Right ventricle myocardium inferior (tissue), 1 donor: ENCODE data around the gene ZNF629. TPM values are rescaled to one million over a fixed set of nuclear protein-coding genes. Genes with fewer than 3 reads are reported as not detected.
"Not testable (repeated sequence)": the region's sequence is repeated elsewhere in the genome, so short reads cannot be mapped to it uniquely, and the experiment has no call there.

ENCODE experiments used
- ATAC-seq: fragments of 200-7000 bp; cut with Tn5 transposase; one replicate; pipeline ENCODE4 v1.9.1; 2020; ENCODE audit warnings: mild to moderate bottlenecking, moderate library complexity
- DNase-seq: peaks from one replicate; pipeline ENCODE4 v3.0.0; 2021; ENCODE audit errors: missing footprints
- intact Hi-C: fragments of 100-400 bp; cut with DNase I; formaldehyde crosslinking; loops from one replicate; pipeline ENCODE4 v1.11.0; 2022
- long read RNA-seq: library from polyadenylated mRNA; unstranded; transcript quantifications from one replicate; pipeline ENCODE4 v2.0.0, GENCODE V29; 2021
- total RNA-seq: library from RNA; stranded (reverse); fragmentation: NEBNext Ultra II Directional; extraction: Animal tissue kit (Norgen Biotek cat#: 25700); gene quantifications from one replicate; pipeline ENCODE4 v1.2.1, GENCODE V29; 2021
- donor health status: DM: no; HTN: yes; CAD: no; lungs with severe emphysema.

Gene ZNF629
- 17.4 TPM for total RNA-seq
- long read RNA-seq, partial matches to known transcripts = 1 of 12 reads
- long read RNA-seq, other reads (novel, unspliced or antisense) = 11 of 12 reads

- DNase-seq = no peak
- peak; percentile 84 for ATAC-seq
- intact Hi-C loops = loop anchor here (2.0 kb wide), 1 partner anchor 18 kb away; no protein-coding TSS in a partner anchor
Measured at GRCh38 chr16:30786936-30787612, at the start of gene ZNF629. Gene ZNF629 (minus strand): TSS chr16:30787205. CDS start chr16:30784482, 2,723 bp downstream.

- DNase-seq (no peak), ATAC-seq (no peak)
- intact Hi-C loops = no loop called here
Measured at GRCh38 chr16:30834130-30834740, 47.2 kb upstream of the ZNF629 start.

GRCh38 chr16:30830072-30830417 is 43.0 kb upstream of the ZNF629 start:
- ATAC-seq = no peak
- DNase-seq = no peak
- intact Hi-C loops = no loop called here

DNA sequence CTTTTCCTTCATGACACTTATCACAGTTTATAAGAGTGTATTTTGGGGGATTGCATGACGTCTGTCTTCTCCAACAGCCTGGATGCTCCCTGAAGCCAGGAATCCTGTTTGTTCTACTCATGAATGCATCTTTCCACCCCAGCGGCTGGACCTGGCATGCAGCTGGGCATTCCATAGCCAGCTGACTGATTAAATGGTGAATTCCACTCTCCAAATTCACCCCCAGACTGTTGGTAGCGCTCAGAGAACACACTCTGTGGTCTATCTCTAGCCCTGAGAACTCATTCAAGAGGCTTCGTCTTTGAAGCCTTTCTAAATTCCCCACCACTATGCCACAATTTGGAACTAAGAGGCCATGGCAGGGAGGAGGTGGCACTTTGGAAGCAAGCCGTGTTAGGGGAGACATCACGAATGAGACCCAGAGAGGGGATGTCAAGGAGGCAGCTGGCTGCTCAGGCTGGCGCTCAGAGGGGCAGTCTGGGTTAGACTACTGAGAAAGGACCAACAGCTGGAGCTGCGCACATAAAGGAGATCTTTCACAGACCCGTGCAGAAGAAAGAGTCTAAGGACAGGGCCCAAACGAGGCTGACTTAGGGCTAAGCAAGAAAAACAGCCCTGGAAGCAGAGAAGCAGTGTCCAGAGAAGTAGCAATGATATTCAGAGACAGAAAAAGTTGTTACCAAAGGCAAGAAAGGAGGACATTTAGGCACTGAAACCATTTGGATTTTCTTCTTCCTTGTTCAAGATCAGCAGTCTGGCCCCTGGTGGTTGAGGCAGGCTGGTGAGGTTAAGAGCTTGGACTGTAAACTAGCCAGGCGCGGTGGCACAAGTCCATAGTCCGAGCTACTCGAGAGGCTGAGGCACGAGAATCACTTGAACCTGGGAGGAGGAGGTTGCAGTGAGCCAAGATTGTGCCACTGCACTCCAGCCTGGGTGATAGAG is 42.4 kb upstream of the ZNF629 start:
- DNase-seq = no peak
- peak; percentile 23 for ATAC-seq
- intact Hi-C loops = no loop called here

DNA sequence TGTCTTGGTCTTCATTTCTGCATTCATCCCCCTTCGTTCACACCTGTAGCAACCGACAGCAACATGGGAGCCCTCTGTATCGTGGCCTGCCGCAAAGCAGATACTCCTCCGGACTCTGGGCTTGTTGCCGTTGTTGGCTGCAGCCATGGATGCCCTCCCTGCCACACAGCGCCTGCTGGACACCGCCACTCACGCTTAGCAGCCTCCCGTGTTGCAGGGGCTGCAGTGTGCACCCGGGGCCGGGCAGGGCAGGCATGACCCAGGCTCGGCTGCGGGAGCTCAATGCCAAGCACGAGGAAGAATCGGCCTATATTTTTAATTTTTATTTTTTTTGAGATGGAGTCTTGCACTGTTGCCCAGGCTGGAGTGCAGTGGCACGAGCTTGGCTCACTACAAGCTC is 34.9 kb upstream of the ZNF629 start:
- intact Hi-C loops = no loop called here
- ATAC-seq (no peak), DNase-seq (no peak)

GRCh38 chr16:30821441-30821840 is 34.4 kb upstream of the ZNF629 start:
- ATAC-seq, DNase-seq, intact Hi-C loops: not testable (repeated sequence)

DNA sequence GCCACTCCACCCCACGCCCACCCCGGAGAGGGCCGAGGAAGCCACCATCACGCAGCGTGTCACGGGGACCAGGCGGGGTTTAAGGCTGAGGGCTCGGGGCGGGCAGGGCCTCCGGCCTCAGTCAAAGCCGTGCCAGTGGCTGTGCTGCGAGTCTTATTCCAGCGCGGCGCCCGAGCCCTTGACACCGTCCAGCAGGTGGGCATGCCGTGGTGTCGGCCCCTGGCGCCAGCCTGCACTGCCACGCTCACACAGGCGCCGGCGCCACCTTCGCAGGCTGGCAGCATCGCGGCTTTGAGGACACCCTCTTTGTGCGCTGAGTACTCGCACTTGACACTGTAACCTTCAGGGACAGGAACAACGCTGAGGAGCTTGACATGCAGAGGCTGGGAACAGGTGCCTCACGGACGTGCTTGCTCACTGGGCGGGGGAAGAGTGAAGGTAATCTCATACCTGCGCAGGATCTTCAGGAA is 34.0 kb upstream of the ZNF629 start:
- intact Hi-C loops = no loop called here
- no peak for DNase-seq
- ATAC-seq = no peak

- intact Hi-C loops = no loop called here
- DNase-seq (no peak), ATAC-seq (no peak)
Measured at GRCh38 chr16:30816769-30817168, 29.8 kb upstream of the ZNF629 start.

- no peak for ATAC-seq
- intact Hi-C loops = loop anchor here (2.0 to 5.0 kb wide), 3 partner anchors 37 to 58 kb away; partner anchors contain the start of genes CFAP119 and RNF40
- no peak for DNase-seq
Measured at GRCh38 chr16:30813821-30814189, 26.8 kb upstream of the ZNF629 start.

DNA sequence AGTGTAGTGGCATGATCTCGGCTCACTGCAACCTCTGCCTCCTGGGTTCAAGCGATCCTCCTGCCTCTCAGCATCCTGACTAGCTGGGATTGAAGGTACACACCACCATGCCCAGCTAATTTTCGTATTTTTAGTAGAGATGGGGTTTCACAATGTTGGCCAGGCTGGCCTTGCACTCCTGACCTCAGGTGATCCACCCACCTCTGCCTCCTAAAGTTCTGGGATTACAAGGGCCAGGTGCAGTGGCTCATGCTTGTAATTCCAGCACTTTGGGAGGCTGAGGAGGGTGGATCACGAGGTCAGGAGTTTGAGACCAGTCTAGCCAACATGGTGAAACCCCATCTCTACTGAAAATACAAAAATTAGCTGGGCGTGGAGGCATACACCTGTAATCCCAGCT is 22.7 kb upstream of the ZNF629 start:
- not testable (repeated sequence) for ATAC-seq, DNase-seq
- intact Hi-C loops = loop anchor here (5.0 kb wide), 2 partner anchors 32 to 63 kb away; no protein-coding TSS in a partner anchor

DNA sequence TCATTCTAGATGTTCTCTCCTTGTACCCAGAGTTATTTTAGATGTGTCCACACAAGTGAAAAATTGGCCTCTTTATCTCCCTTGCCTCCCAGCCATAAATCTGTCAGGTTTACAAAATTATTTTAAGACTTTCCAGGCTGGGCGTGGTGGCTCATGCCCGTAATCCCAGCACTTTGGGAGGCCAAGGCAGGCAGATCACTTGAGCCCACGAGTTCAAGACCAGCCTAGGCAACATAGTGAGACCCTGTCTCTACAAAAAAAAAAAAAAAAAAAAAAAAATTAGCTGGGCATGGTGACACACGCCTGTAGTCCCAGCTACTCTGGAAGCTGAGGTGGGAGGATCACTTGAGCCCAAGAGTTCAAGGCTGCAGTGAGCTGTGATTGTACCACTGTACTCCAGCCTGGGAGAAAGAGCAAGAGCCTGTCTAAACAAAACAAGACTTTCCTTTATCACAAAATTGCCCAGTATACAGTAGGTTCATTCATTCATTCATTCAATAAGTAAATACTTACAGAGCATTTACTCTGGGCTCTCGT is 22.0 kb upstream of the ZNF629 start:
- intact Hi-C loops, ATAC-seq, DNase-seq: not testable (repeated sequence)

GRCh38 chr16:30808146-30808545 is 21.1 kb upstream of the ZNF629 start:
- no peak for DNase-seq
- ATAC-seq = no peak
- intact Hi-C loops = no loop called here

DNA sequence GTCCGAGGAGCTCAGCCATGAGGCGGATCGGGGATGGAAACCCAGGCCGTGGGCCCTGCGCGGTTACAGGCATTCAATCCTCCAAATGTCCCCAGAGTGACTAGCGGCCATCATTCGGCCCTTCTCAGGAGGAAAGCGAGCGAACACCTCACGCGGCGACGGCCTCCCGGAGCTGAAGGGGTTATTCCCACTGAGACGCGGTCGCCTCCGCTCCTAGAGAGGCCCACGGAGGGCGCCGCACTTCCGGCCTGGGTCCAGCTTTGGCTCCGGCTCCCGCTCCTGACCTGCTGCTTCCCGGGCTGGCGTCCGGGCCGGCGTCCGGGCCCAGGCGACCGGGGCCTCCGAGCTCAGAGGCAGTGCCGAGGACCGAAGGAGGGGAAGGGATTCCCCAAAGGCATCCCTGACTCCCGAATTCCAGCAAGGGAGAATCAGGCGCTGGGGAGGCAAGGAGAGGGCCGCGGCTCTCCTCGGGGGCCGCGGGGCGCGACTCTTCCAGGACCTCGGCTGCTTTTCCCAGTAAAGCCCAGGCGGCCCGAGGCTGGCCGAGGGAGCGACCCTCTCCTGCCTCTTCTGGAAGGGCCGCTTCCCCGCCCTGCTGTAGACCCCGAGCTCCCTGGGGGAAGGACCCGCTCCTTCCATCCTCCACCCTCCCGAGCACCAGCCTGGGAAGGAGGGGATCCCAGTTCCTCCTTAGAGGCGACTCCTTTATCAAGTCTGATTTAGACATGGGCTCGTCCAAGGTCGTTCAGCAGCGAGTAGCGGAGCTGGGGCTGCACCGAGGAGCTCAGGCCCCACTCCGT is 18.6 kb upstream of the ZNF629 start:
- peak; percentile 94 for DNase-seq
- peak; percentile 98 for ATAC-seq
- intact Hi-C loops = loop anchor here (2.0 kb wide), 1 partner anchor 19 kb away; the partner anchor contains the start of gene ZNF629

DNA sequence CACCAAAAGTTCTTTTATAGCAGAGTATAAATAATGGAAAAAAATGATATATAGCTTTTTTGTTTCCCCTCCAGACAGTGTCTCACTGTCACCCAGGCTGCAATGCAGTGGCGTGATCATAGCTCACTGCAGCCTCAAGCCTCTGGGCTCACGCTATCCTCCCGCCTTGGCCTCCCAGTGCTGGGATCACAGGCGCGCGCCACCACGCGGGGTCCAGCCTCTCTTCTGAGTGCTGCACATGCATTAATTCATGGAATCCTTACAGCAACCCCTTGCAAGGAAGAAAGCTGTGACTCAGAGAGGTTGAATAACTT is 18.0 kb upstream of the ZNF629 start:
- DNase-seq (no peak), ATAC-seq (no peak)
- intact Hi-C loops = loop anchor here (2.0 kb wide), 1 partner anchor 18 kb away; the partner anchor contains the start of gene ZNF629

GRCh38 chr16:30802936-30803335 is 15.9 kb upstream of the ZNF629 start:
- DNase-seq (no peak), ATAC-seq (no peak)
- intact Hi-C loops = no loop called here

DNA sequence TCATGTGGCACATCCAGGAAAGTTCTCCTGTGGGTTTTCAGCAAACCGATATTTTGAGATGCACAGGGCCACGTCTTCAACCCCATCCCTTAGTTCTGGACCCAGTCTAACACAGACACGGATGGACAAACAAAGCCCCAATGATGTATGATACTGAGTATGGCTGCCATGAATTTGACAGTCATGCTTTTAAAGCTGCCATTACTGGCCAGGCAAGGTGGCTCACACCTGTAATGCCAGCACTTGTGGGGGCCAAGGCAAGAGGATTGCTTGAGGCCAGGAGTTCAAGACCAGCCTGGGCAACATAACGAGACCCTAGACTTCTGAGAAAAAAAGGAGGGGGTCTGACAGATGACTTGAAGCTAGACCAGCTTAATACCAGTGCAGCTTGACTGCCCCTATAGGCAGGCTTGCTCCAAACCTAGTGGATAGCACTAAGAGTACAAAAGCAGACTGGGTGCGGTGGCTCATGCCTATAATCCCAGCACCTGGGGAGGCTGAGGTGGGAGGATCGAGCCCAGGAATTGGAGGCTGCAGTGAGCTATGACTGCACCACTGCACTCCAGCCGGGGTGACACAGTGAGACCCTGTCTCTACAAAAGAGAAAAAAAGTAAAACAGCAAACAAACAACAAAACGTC is 10.8 kb upstream of the ZNF629 start:
- ATAC-seq (no peak), DNase-seq (no peak)
- intact Hi-C loops = no loop called here

DNA sequence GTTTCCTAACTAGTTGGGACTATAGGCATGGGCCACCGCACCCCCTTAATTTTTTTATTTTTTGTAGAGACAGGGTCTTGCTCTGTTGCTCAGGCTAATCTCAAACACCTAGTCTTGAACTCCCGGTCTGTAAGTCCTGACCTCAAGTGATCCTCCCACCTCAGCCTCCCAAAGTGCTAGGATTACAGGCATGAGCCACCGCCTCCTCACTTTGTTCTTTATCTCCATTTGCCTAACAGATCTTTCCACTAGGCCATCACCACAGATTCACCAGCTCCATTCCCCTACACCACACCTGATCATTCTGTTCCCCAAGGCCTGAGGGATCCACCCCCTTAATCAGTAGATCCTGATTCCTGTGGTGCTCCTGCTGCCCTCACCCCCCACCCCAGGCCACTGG is 7.6 kb upstream of the ZNF629 start:
- intact Hi-C loops = no loop called here

More for the DNA sequence above, 7.6 kb upstream of the ZNF629 start:
- ATAC-seq (no peak), DNase-seq (no peak)
